LNCaP clone FGC (cell line): Measurements from ENCODE around the gene CLDN34.

ENCODE experiments used
- DNase-seq: peaks from one replicate; pipeline ENCODE4 v3.0.0-alpha.2; 2011; ENCODE audit warnings: low read depth
- H3K4me3 ChIP-seq: 2 replicates; pipeline ENCODE4 v1.5.1; 2011; ENCODE audit warnings: mild to moderate bottlenecking, low read depth, low read length, control low read depth
- TF ChIP-seq, protein P1 (sequence below): IDR thresholded peaks from 2 replicates; pipeline ENCODE4 v1.5.1; 2012; ENCODE audit warnings: mild to moderate bottlenecking; ENCODE audit not compliant: control insufficient read depth, insufficient read depth; ENCODE audit errors: extremely low read depth

CLDN34 gene

DNA sequence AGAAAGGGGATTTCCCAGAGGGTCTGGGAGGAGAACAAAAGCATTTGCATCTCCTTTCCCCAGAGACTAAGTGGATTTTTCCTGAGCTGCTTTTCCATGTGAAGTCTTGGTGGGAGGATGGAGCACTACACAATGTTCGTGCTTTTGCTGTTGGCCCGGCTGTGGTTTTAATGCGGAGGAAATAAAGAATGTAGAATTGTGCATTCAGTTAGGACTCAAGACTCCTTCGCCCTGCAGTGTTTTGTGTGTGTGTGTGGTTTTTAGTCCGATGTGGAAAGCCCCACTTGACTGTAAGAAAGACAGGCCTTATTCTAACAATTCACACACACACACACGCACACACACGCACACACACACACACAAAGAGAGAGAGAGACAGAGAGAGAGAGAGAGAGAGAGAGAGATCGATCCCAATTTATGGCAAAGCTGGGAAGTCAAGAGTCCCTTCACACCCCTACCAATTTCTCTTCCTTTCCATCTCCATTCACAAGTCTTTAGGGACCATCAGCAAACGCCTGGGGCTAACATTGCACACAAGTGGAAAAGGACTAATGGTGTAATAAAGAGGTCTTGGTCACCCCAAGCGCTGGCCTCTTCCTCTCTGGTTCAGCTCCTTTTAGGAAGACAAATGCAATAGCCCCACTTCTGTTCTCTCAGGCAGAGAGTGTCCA is 44.2 kb downstream of the CLDN34 start:
- DNase-seq, result no peak
- no peak overlapping the region for H3K4me3 ChIP-seq
- TF ChIP-seq, protein P1, sequence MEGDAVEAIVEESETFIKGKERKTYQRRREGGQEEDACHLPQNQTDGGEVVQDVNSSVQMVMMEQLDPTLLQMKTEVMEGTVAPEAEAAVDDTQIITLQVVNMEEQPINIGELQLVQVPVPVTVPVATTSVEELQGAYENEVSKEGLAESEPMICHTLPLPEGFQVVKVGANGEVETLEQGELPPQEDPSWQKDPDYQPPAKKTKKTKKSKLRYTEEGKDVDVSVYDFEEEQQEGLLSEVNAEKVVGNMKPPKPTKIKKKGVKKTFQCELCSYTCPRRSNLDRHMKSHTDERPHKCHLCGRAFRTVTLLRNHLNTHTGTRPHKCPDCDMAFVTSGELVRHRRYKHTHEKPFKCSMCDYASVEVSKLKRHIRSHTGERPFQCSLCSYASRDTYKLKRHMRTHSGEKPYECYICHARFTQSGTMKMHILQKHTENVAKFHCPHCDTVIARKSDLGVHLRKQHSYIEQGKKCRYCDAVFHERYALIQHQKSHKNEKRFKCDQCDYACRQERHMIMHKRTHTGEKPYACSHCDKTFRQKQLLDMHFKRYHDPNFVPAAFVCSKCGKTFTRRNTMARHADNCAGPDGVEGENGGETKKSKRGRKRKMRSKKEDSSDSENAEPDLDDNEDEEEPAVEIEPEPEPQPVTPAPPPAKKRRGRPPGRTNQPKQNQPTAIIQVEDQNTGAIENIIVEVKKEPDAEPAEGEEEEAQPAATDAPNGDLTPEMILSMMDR, result no peak

GRCh38 chrX:10011991-10012390 is 44.8 kb downstream of the CLDN34 start:
- TF ChIP-seq, protein P1, result no peak
- DNase-seq, result no peak
- no peak overlapping the region for H3K4me3 ChIP-seq

DNA sequence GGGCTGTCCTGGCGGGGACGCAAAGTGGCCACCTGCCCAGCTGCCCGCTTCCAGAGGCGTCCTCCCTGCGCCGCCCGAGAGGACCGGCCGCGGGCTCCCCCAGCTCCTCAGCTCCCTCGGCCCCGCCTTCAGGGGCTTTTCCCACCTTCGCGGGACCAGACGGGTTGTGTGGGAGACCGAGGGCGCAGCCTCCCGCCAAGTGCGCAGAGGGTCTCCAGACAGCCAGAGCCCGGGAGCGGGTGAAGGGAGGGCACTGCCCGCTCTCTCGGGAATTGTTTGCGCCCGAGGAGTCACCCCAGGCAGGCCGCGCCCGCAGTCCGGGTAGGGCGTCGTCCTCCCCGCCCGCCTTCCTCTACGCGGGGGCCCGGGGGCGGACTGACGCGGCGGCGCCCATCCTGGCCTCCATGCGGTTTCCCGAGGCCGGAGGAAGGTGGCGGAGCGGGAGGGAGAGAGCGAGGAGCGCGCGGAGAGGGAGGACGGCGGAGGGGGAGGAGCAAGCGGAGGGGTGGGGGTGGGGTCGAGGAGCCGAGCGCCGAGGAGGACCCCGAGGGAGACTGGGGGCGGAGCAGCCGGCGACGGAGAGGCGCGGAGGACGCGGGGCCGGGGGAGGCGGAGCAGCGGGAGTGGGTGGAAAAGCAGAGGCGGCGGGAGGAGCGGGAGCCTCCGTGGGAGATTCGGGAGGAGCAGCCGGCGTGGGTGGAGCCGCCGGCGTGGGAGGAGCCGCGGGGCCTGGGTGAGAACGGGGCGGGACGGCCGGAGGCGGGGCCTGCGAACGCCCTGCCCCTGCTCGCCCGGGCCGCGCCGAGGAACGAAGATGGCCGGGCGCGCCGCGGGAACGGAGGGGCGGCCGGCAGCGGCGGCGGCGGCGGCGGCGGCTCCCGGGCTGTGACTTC is 47.5 kb downstream of the CLDN34 start:
- TF ChIP-seq, protein P1, result no peak
- H3K4me3 ChIP-seq, result peak overlapping the region; percentile 50

GRCh38 chrX:10015355-10015722 is 48.2 kb downstream of the CLDN34 start:
- TF ChIP-seq, protein P1, result no peak
- H3K4me3 ChIP-seq, result no peak overlapping the region; the same call in 1 of the 2 replicates
- DNase-seq, result no peak

More for the DNA sequence above, 47.5 kb downstream of the CLDN34 start:
- peak; percentile 39 for DNase-seq

DNA sequence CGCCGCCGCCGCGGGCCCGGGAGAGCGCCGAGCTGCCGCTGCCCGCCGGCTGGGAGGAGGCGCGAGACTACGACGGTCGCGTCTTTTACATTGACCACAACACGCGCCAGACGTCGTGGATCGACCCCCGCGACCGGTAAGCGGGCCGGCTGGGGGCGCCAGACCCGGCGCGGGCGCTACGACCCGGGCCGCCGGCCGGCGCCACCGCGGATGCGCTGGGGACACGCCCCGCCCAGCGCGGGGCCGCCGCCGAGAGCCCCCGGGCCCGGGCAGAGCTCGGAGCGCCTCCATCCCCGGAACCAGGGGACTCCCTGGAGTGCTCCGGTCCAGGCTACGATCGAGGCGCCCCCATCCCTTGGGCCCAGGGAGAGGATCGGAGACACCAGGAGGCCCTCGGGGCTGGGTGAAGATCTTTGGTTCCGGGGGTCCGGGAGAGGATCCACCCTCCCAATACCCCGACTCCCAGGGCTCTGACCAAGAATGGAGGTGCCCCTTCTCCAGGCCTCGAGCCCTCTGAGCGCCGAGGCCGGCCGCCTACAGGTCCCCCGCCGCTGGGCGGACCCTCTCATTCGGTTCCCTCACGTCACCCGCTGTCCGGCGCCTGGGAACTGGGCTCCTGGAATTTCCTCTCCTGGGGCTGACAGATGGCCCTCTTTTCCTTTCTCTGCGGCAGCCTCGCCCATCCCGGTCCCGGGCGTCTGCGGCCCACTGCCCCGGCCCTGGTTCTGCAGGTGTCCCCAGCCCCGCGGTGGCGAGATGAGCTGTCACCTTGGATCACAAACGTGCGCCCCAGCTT is 48.8 kb downstream of the CLDN34 start:
- peak overlapping the region; percentile 47 for H3K4me3 ChIP-seq
- TF ChIP-seq, protein P1, result 0 out of 2 replicates have a peak, but pooled peaks have one; percentile 18
- DNase-seq, result no peak

- TF ChIP-seq, protein P1, result no peak
- peak overlapping the region; percentile 47 for H3K4me3 ChIP-seq
- no peak for DNase-seq
These were observed 49.5 kb downstream of the CLDN34 start for GRCh38 chrX:10016519-10017132.
